Muscle layer of colon (tissue), 2 donors: ENCODE data around the gene STON2.

Experiments used
- H3K27ac ChIP-seq: one replicate; pipeline ENCODE4 v1.7.0; 2013; ENCODE audit warnings: low read depth, mild to moderate bottlenecking, low read length, moderate library complexity
- H3K27me3 ChIP-seq, 2 donors: one replicate each; pipeline ENCODE4 v1.7.0; 2013; ENCODE audit warnings: low read length in 2 of 2, mild to moderate bottlenecking in 2 of 2; ENCODE audit not compliant: insufficient read depth in 2 of 2, control insufficient read depth in 1 of 2
- H3K36me3 ChIP-seq: one replicate; pipeline ENCODE4 v1.7.0; 2013; ENCODE audit warnings: mild to moderate bottlenecking, low read length; ENCODE audit not compliant: insufficient read depth
- H3K4me1 ChIP-seq: one replicate; pipeline ENCODE4 v1.7.0; 2013; ENCODE audit warnings: mild to moderate bottlenecking, low read length; ENCODE audit not compliant: insufficient read depth
- H3K4me3 ChIP-seq, 2 donors: one replicate each; pipeline ENCODE4 v1.7.0; 2013; ENCODE audit warnings: low read length in 2 of 2, low read depth in 1 of 2, mild to moderate bottlenecking in 1 of 2, moderate library complexity in 1 of 2
- H3K9ac ChIP-seq: one replicate; pipeline ENCODE4 v1.7.0; 2013; ENCODE audit warnings: low read length
- H3K9me3 ChIP-seq: one replicate; pipeline ENCODE4 v1.7.0; 2013; ENCODE audit warnings: mild to moderate bottlenecking, low read length
- donor health status: abdominal sarcoma.
- donor health status: Adenocarcinoma of cecum.

The STON2 gene

DNA sequence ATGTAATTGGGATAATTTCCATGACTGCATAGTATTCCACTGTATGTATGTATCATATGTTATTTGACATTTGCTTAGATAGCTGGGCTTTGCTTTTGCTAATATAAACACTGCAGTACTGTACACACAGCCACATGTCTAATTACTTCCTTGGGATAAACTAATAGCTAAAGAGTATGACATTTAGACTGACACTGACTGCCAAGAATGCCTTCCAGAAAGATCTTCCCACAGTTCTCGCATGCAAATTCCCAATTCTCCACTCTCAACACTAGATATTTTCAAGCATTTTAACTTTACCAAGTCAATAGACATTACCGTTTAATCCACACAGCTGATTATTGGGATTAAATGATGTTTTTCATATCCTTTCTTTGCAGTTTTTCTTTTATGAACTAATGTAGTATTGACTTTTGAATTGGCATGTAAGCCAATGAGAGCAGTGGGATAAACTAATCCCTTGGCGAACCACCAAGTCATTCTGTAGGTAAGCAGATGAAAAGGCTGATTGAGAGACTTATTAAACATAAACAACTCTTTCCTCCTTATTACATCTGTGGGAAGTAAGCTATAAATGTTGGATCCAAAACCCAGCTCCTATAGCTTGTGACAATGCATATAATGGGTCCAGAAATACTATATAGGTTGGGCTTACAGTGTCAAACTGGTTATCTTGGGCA is 55.5 kb downstream of the STON2 start:
- H3K36me3 ChIP-seq, result no peaks in the 10 kb centered on the region
- H3K9me3 ChIP-seq, result no peaks in the 10 kb centered on the region
- no peak overlapping the region for H3K9ac ChIP-seq
- H3K27me3 ChIP-seq, result no peaks in the 10 kb centered on the region
- no peak overlapping the region for H3K4me3 ChIP-seq
- no peak overlapping the region for H3K27ac ChIP-seq
- no peaks in the 10 kb centered on the region for H3K4me1 ChIP-seq

DNA sequence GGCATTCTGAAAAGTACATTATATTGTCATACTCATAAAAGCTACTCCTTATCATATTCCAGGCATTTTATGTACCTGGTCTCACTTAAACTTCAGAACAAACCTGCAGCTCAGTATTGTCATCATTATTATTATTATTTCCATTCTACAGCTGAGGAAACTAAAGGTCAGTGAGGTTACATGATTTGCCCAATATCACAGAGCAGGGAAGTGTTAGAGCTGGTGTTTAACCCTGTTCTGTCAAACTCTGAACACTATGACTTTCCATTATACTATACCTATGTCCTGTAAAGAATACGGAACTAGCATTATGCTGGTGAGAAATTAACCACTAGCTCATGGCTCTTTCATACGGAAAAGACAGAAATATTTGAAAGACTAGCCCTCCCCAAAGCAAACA is 56.4 kb downstream of the STON2 start:
- no peak overlapping the region for H3K27ac ChIP-seq
- no peaks in the 10 kb centered on the region for H3K9me3 ChIP-seq
- no peak overlapping the region for H3K9ac ChIP-seq
- no peak overlapping the region for H3K4me3 ChIP-seq
- H3K36me3 ChIP-seq, result no peaks in the 10 kb centered on the region
- no peaks in the 10 kb centered on the region for H3K4me1 ChIP-seq
- H3K27me3 ChIP-seq, result no peaks in the 10 kb centered on the region

GRCh38 chr14:81342850-81343580 is 57.1 kb downstream of the STON2 start:
- Histone ChIP-seq H3K27ac (no peak overlapping the region), H3K4me1 (no peaks in the 10 kb centered on the region), H3K4me3 (no peak overlapping the region), H3K9ac (no peak overlapping the region), H3K36me3 (no peaks in the 10 kb centered on the region), H3K27me3 (no peaks in the 10 kb centered on the region), H3K9me3 (no peaks in the 10 kb centered on the region)

DNA sequence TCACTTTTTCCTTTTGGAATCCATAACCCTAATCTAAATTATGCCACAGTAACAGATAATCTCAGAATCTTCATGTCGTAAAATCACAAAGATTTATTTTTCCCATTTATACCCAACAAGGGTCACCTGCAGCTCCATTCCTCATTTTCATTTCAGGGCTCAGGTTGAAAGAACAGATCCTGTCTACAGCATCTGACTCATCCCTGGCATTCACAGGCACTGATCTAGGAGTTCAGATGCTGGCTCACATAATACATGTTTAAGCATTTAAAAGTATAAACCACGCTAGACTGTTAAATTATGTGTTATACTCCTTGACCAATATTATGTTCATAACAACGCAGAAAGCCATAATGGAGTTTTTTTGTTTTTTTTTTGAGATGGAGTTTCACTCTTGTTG is 58.3 kb downstream of the STON2 start:
- H3K27ac ChIP-seq, result no peak overlapping the region
- H3K4me1 ChIP-seq, result no peaks in the 10 kb centered on the region
- H3K36me3 ChIP-seq, result no peaks in the 10 kb centered on the region
- no peak overlapping the region for H3K9ac ChIP-seq
- H3K9me3 ChIP-seq, result no peaks in the 10 kb centered on the region
- no peaks in the 10 kb centered on the region for H3K27me3 ChIP-seq
- no peak overlapping the region for H3K4me3 ChIP-seq

DNA sequence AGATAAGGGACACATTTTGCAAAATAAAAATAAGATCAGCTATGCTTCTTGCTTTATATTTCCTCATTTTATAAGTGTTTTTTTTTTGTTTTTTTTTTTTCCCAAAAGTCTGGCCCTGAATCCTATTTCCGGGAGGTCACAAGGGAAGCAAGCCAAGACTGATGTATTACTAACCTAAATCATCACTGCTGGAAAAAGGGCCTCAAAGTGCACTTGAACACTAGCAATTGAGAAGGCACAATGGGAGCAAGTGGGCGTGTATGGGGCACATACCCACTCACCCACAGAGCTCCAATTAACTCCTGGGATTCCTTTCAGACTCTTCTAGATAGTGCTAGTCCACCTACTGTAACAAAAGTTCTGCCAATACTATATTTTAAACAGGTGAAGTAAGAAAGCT is 58.8 kb downstream of the STON2 start:
- Histone ChIP-seq H3K4me1 (no peaks in the 10 kb centered on the region), H3K27ac (no peak overlapping the region)

DNA sequence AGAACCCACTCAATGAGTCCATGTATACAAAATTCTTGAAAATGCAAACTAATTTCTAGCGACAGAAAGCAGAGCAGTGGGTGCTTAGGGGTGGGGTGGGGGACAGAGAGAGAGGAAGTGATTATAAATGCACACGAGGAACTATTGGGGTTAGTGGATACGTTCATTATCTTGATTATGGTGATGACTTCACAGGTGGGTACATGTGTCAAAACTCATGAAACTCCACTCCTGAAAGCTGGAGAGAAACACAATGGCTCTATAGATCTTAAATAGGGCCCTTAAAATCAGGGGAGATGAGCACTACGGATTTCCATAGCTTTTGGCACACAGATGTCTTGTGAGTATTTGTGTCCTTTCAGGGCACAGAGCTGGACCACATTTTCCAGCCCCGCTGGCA is 59.9 kb downstream of the STON2 start:
- no peak overlapping the region for H3K9ac ChIP-seq
- no peak overlapping the region for H3K4me3 ChIP-seq
- H3K36me3 ChIP-seq, result no peaks in the 10 kb centered on the region

More for the DNA sequence above, 58.8 kb downstream of the STON2 start:
- no peak overlapping the region for H3K4me3 ChIP-seq
- no peaks in the 10 kb centered on the region for H3K9me3 ChIP-seq
- no peaks in the 10 kb centered on the region for H3K27me3 ChIP-seq
- H3K36me3 ChIP-seq, result no peaks in the 10 kb centered on the region
- H3K9ac ChIP-seq, result no peak overlapping the region

GRCh38 chr14:81337073-81337472 is 63.1 kb downstream of the STON2 start:
- H3K4me1 ChIP-seq, result no peaks in the 10 kb centered on the region
- no peak overlapping the region for H3K9ac ChIP-seq
- no peak overlapping the region for H3K27ac ChIP-seq
- no peaks in the 10 kb centered on the region for H3K36me3 ChIP-seq
- no peaks in the 10 kb centered on the region for H3K9me3 ChIP-seq
- no peak overlapping the region for H3K4me3 ChIP-seq
- H3K27me3 ChIP-seq, result no peaks in the 10 kb centered on the region

More for the DNA sequence above, 59.9 kb downstream of the STON2 start:
- Histone ChIP-seq H3K27me3 (no peaks in the 10 kb centered on the region), H3K27ac (no peak overlapping the region), H3K9me3 (no peaks in the 10 kb centered on the region), H3K4me1 (no peaks in the 10 kb centered on the region)

DNA sequence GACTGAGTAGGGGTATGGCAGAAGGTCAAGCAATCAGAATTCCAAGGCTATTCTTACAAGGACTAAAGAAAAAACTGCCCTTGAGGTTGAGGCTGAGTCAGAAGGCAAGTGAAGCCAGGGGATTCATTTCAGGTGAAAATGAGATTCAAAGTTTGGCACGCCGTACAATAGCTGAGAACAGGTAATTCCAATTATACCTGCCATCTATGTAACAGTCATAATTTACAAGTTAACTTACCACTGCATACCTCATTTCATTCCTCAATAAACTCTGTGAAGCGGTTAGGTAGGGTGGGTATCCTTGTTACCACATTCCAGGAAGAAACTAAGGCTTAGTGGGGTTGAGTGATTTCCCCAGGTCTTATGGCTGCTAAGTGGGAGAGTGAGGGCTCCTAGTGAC is 64.1 kb downstream of the STON2 start:
- H3K4me1 ChIP-seq, result no peaks in the 10 kb centered on the region
- H3K9me3 ChIP-seq, result no peaks in the 10 kb centered on the region
- no peaks in the 10 kb centered on the region for H3K36me3 ChIP-seq
- no peak overlapping the region for H3K4me3 ChIP-seq
- no peak overlapping the region for H3K9ac ChIP-seq
- no peaks in the 10 kb centered on the region for H3K27me3 ChIP-seq
- H3K27ac ChIP-seq, result no peak overlapping the region

DNA sequence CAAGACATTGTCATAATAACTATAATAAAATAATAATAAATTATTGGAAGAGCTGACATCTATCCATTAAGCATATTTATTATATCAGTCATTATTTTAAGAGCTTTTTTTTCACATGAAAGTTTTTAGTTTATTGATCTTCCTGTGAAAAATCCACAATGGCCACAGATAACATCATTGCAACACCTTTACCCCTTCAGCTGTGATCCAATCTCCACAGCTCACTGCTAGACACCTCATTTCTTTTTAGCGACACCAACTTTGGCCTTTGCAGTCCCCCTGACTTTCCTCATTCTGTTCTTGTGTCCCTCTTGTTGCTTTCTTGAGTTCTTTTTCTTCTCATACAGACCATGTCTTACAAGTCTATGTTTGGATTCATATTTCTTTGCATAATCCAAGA is 67.4 kb downstream of the STON2 start:
- Histone ChIP-seq H3K36me3 (no peaks in the 10 kb centered on the region), H3K4me1 (no peaks in the 10 kb centered on the region), H3K4me3 (no peak overlapping the region), H3K27me3 (no peaks in the 10 kb centered on the region), H3K27ac (no peak overlapping the region), H3K9me3 (no peaks in the 10 kb centered on the region), H3K9ac (no peak overlapping the region)

- H3K27me3 ChIP-seq, result no peaks in the 10 kb centered on the region
- H3K27ac ChIP-seq, result no peak overlapping the region
- no peaks in the 10 kb centered on the region for H3K9me3 ChIP-seq
Observed at GRCh38 chr14:81331229-81332021, 68.7 kb downstream of the STON2 start.

GRCh38 chr14:81330619-81331122 is 69.5 kb downstream of the STON2 start:
- Histone ChIP-seq H3K9ac (no peak overlapping the region), H3K36me3 (no peaks in the 10 kb centered on the region), H3K27me3 (no peaks in the 10 kb centered on the region), H3K9me3 (no peaks in the 10 kb centered on the region), H3K4me1 (no peaks in the 10 kb centered on the region), H3K27ac (no peak overlapping the region), H3K4me3 (no peak overlapping the region)

More at GRCh38 chr14:81331229-81332021, 68.7 kb downstream of the STON2 start:
- H3K4me3 ChIP-seq, result no peak overlapping the region
- H3K9ac ChIP-seq, result no peak overlapping the region
- no peaks in the 10 kb centered on the region for H3K36me3 ChIP-seq
- no peaks in the 10 kb centered on the region for H3K4me1 ChIP-seq
